Natural killer cell (primary cell): ENCODE measurements around the gene CES4A. TPM values are rescaled to one million over a fixed set of nuclear protein-coding genes. Genes with fewer than 3 reads are reported as not detected.

Source experiments
- ATAC-seq, 3 donors: fragments of 150-1000 bp in 2 of 3; fragments of 200-7000 bp in 1 of 3; cut with Tn5 transposase; 1 replicate in 1 of 3; 2 replicates in 2 of 3; pipeline ENCODE4 v1.10.0; 2021; ENCODE audit warnings: mild to moderate bottlenecking in 2 of 3, moderate library complexity in 2 of 3
- DNase-seq, 2 donors: peaks; one replicate each; pipeline versions ENCODE4 v3.0.0 to v3.0.0-alpha.2; 2013 to 2021; ENCODE audit warnings: mixed read lengths in 1 of 2
- H3K27ac ChIP-seq: one replicate; pipeline ENCODE4 v1.5.1; 2013; ENCODE audit warnings: mild to moderate bottlenecking, low read length
- H3K27me3 ChIP-seq: one replicate; pipeline ENCODE4 v1.6.1; 2013; ENCODE audit warnings: low read length; ENCODE audit not compliant: control insufficient read depth, insufficient read depth
- H3K36me3 ChIP-seq: one replicate; pipeline ENCODE4 v1.6.1; 2013; ENCODE audit warnings: low read length; ENCODE audit not compliant: control insufficient read depth, insufficient read depth
- H3K4me1 ChIP-seq: one replicate; pipeline ENCODE4 v1.6.1; 2013; ENCODE audit warnings: low read length; ENCODE audit not compliant: control insufficient read depth, insufficient read depth
- H3K4me3 ChIP-seq: one replicate; pipeline ENCODE4 v1.5.1; 2013; ENCODE audit warnings: low read length
- H3K9me3 ChIP-seq: one replicate; pipeline ENCODE4 v1.6.1; 2013; ENCODE audit warnings: low read length; ENCODE audit not compliant: control insufficient read depth, insufficient read depth
- H3K27ac Mint-ChIP-seq, 2 donors: one replicate each; pipeline ENCODE4 v1.8.0; 2022; ENCODE audit warnings: mild to moderate bottlenecking in 2 of 2, mixed read lengths in 2 of 2, moderate library complexity in 1 of 2
- H3K27me3 Mint-ChIP-seq, 2 donors: one replicate each; pipeline ENCODE4 v1.8.0; 2022; ENCODE audit warnings: low read depth in 2 of 2, mixed read lengths in 2 of 2
- H3K36me3 Mint-ChIP-seq: one replicate; pipeline ENCODE4 v1.8.0; 2022; ENCODE audit warnings: mixed read lengths
- H3K4me1 Mint-ChIP-seq, 2 donors: one replicate each; pipeline ENCODE4 v1.8.0; 2022; ENCODE audit warnings: mixed read lengths in 2 of 2
- H3K4me3 Mint-ChIP-seq: one replicate; pipeline ENCODE4 v1.8.0; 2022; ENCODE audit warnings: mild to moderate bottlenecking, moderate library complexity, mixed read lengths
- H3K9me3 Mint-ChIP-seq, 2 donors: one replicate each; pipeline ENCODE4 v1.8.0; 2022; ENCODE audit warnings: mixed read lengths in 2 of 2
- CTCF ChIP-seq: fragments of 200-600 bp; IDR thresholded peaks from one replicate; pipeline ENCODE4 v1.8.0; 2022; ENCODE audit warnings: antibody characterized with exemption
- WGBS: methylation state at CpG from one replicate; pipeline ENCODE4 v1.1.7; 2013; ENCODE audit warnings: missing lambda C conversion rate; ENCODE audit not compliant: insufficient coverage; 5-methylcytosine and 5-hydroxymethylcytosine counted together
- intact Hi-C: fragments of 100-400 bp; cut with micrococcal nuclease; formaldehyde crosslinking; loops from one replicate; pipeline ENCODE4 v1.14.2; 2022
- total RNA-seq, 4 donors: library from RNA; stranded (reverse); fragments of 120-200 nt in 1 of 4; gene quantifications; one replicate each; pipeline versions ENCODE4 v1.2.3 to v1.2.4, GENCODE V29; 2013 to 2022

The CES4A gene
- total RNA-seq, 3 donors from 2014 or later (not counting 1 experiment from before 2014, with no cell fraction given), result 7.5 to 9.0 (median 8.8) TPM

DNA sequence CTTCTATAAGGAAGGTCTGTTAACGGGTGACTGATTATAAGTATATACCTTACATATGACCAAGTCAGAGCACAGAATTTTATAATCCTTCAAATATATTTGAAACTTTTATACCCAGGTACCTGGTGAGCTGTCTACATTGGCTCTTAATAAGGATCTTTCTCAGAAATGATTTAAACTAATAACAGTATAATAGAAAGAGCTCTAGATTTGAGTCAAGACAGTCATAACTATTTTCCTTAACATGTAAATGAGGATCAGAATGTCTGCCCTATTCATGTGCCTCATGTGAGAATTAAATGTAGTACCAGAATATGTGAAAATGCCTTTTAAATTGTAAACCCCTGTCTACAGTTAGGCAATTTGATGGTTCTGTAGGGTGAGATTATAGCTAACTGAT, 55.0 kb downstream of the CES4A start:
- H3K27ac ChIP-seq, result no peak overlapping the region
- H3K4me3 ChIP-seq, result no peak overlapping the region
- peaks cover 22% of the 10 kb centered on the region for H3K36me3 ChIP-seq
- DNase-seq, result no peak
- Mint-ChIP-seq H3K4me1 (peaks cover 32 to 37% of the 10 kb centered on the region in 2 donors), H3K4me3 (no peak overlapping the region), H3K9me3 (no peaks in the 10 kb centered on the region), H3K27me3 (no peaks in the 10 kb centered on the region), H3K27ac (peak overlapping the region in 1 of 2 donors; percentile 12), H3K36me3 (no peaks in the 10 kb centered on the region)
- no peaks in the 10 kb centered on the region for H3K27me3 ChIP-seq
- no peaks in the 10 kb centered on the region for H3K9me3 ChIP-seq
- intact Hi-C loops, result no loop called here
- no CpG with 5 or more reads among the region's 1 CpG for WGBS
- no peak for TF ChIP-seq CTCF
- no peaks in the 10 kb centered on the region for H3K4me1 ChIP-seq
- no peak for ATAC-seq

DNA sequence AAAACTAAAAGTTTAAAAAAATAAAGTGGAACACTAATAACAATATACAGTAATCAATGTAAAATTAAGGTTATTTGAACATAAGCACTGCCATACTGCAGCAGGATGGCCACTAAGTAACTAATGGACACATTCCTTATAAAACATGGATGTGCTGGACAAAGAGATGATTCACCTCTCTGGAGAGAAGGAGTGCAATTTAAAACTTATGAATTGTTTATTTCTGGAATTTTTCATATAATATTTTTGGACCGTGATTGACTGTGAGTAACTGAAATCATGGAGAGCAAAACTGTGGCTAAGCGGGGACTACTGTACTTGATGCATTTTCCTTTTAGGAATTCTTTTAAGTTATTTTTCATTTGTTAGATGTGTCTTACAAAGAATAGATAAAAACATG, 62.4 kb downstream of the CES4A start:
- no peaks in the 10 kb centered on the region for H3K27me3 ChIP-seq
- 93% methylated on average over 2 of the region's 2 CpGs for WGBS
- no peak for ATAC-seq
- no peak overlapping the region for H3K27ac Mint-ChIP-seq
- H3K36me3 Mint-ChIP-seq, result no peaks in the 10 kb centered on the region
- no peaks in the 10 kb centered on the region for H3K9me3 ChIP-seq
- intact Hi-C loops, result no loop called here
- H3K4me3 Mint-ChIP-seq, result no peak overlapping the region
- no peaks in the 10 kb centered on the region for H3K27me3 Mint-ChIP-seq
- no peak for DNase-seq
- peaks cover 6% of the 10 kb centered on the region for H3K36me3 ChIP-seq
- peaks cover 38 to 41% of the 10 kb centered on the region in 2 donors for H3K4me1 Mint-ChIP-seq
- no peak overlapping the region for H3K27ac ChIP-seq
- peaks cover 21% of the 10 kb centered on the region for H3K4me1 ChIP-seq
- TF ChIP-seq CTCF, result no peak
- H3K9me3 Mint-ChIP-seq, result no peaks in the 10 kb centered on the region
- H3K4me3 ChIP-seq, result no peak overlapping the region

DNA sequence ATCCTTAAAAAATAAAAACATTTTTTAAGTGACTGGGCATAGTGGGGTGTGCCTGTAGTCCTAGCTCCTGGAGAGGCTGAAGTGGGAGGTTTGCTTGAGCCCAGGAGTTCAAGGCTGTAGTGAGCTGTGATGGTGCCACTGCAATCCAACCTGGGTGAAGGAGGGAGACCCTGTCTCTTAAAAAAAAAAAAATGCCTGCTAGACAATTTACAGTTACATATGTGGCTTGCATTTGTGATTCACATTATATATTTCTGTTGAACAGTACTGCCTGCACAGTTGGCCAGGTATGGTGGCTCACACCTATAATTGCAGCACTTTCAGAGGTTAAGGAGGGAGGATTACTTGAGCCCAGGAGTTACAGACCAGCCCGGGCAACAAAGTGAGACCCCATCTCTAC, 64.0 kb downstream of the CES4A start:
- H3K4me3 ChIP-seq, result no peak overlapping the region
- TF ChIP-seq CTCF, result no peak
- H3K27me3 Mint-ChIP-seq, result no peaks in the 10 kb centered on the region
- ATAC-seq (no peak), DNase-seq (no peak)
- H3K9me3 Mint-ChIP-seq, result no peaks in the 10 kb centered on the region
- intact Hi-C loops, result no loop called here
- H3K4me1 ChIP-seq, result peaks cover 21% of the 10 kb centered on the region
- no peaks in the 10 kb centered on the region for H3K27me3 ChIP-seq
- H3K27ac ChIP-seq, result peak overlapping the region; percentile 41
- no CpG with 5 or more reads among the region's 1 CpG for WGBS
- H3K36me3 ChIP-seq, result no peaks in the 10 kb centered on the region
- H3K4me1 Mint-ChIP-seq, result peaks cover 37 to 41% of the 10 kb centered on the region in 2 donors
- no peaks in the 10 kb centered on the region for H3K36me3 Mint-ChIP-seq
- H3K27ac Mint-ChIP-seq, result peak overlapping the region; percentile 86 to 87
- no peaks in the 10 kb centered on the region for H3K9me3 ChIP-seq
- H3K4me3 Mint-ChIP-seq, result peak overlapping the region; percentile 81

GRCh38 chr16:67053767-67054334, 65.5 kb downstream of the CES4A start:
- Mint-ChIP-seq H3K4me3 (peak overlapping the region; percentile 81), H3K27ac (peak overlapping the region; percentile 86 to 87), H3K4me1 (peaks cover 37 to 41% of the 10 kb centered on the region in 2 donors), H3K36me3 (no peaks in the 10 kb centered on the region), H3K27me3 (no peaks in the 10 kb centered on the region), H3K9me3 (no peaks in the 10 kb centered on the region)
- H3K9me3 ChIP-seq, result no peaks in the 10 kb centered on the region
- peak in 2 of 3 donors; percentile 17 to 41 for ATAC-seq
- H3K27me3 ChIP-seq, result no peaks in the 10 kb centered on the region
- H3K27ac ChIP-seq, result peak overlapping the region; percentile 50
- H3K4me3 ChIP-seq, result no peak overlapping the region
- TF ChIP-seq CTCF, result no peak
- H3K4me1 ChIP-seq, result peaks cover 21% of the 10 kb centered on the region
- intact Hi-C loops, result loop anchor here (1.0 kb wide), 1 partner anchor 24 kb away; no protein-coding TSS in a partner anchor
- WGBS, result 27% methylated on average over 4 of the region's 4 CpGs
- DNase-seq, result peak in 1 of 2 donors; percentile 43
- no peaks in the 10 kb centered on the region for H3K36me3 ChIP-seq
